K562 (cell line): ENCODE results near the gene PLXND1. TPM values are rescaled to one million over a fixed set of nuclear protein-coding genes. Genes with fewer than 3 reads are reported as not detected.
A peak's percentile ranks its signal among the peaks of the same experiment; 100 is the strongest.

Experiments used
- HIVEP1 ChIP-seq: fragments of 250-450 bp; sonication (Bioruptor Pico); IDR thresholded peaks from 2 replicates; pipeline ENCODE4 v1.4.0; 2020; ENCODE audit warnings: mild to moderate bottlenecking
- RAD21 ChIP-seq, 2 experiments: fragments of 250-450 bp in 1 of 2; fragments of 450-650 bp in 1 of 2; sonication (Bioruptor Pico) in 1 of 2; formaldehyde crosslinking in 1 of 2; IDR thresholded peaks in 1 of 2; conservative IDR thresholded peaks in 1 of 2; 2 replicates each; pipeline versions ENCODE4 v1.4.0 to v1.8.0; 2020 to 2022; ENCODE audit warnings: mild to moderate bottlenecking in 2 of 2, moderate library complexity in 1 of 2
- SAP30 ChIP-seq: fragments of 200-600 bp; sonication (generic); IDR thresholded peaks from 2 replicates; pipeline ENCODE4 v1.6.1; 2012; ENCODE audit warnings: borderline replicate concordance, low read depth, mild to moderate bottlenecking, moderate library complexity, low read length, control low read depth, inconsistent platforms; ENCODE audit not compliant: insufficient read depth, poor library complexity, severe bottlenecking
- YY1 ChIP-seq, 3 experiments: IDR thresholded peaks; 2 replicates each; pipeline ENCODE4 v1.6.1; 2011; ENCODE audit warnings: low read length in 2 of 3, mild to moderate bottlenecking in 2 of 3, moderate library complexity in 2 of 3, borderline replicate concordance in 1 of 3, control low read depth in 1 of 3, low read depth in 1 of 3; ENCODE audit not compliant: insufficient read depth in 3 of 3, insufficient replicate concordance in 2 of 3, control insufficient read depth in 1 of 3, insufficient read length in 1 of 3; ENCODE audit errors: extremely low read depth in 1 of 3
- ZNF232 ChIP-seq: sonication (generic); formaldehyde crosslinking; IDR thresholded peaks from 2 replicates; pipeline ENCODE4 v1.8.0; 2022; ENCODE audit warnings: mild to moderate bottlenecking, missing genetic modification reagents
- ZNF24 ChIP-seq: fragments of 450-650 bp; IDR thresholded peaks from 2 replicates; pipeline ENCODE4 v1.6.1; 2016
- ZNF57 ChIP-seq: fragments of 450-650 bp; formaldehyde crosslinking; IDR thresholded peaks from 2 replicates; pipeline ENCODE4 v1.4.0; 2020; ENCODE audit warnings: mild to moderate bottlenecking, moderate library complexity
- ZNF766 ChIP-seq: fragments of 200-800 bp; sonication (Bioruptor generic); conservative IDR thresholded peaks from 2 replicates; pipeline ENCODE4 v1.6.1; 2016; ENCODE audit warnings: missing genetic modification characterization, missing compliant biosample characterization
- polyA plus RNA-seq, 8 experiments: library from polyadenylated mRNA; depleted of rRNA in 4 of 8; stranded (reverse) in 5 of 8; unstranded in 3 of 8; fragments of >200 nt; fragmentation: Nextera tagmentation in 2 of 8; fragmentation: Illumina TruSeq in 1 of 8; extraction: Ambion mirVana in 2 of 8; extraction: Trizol in 1 of 8; gene quantifications; 2 replicates each; pipeline versions ENCODE4 v1.2.1 to v1.2.3, GENCODE V29; 2011 to 2014; ENCODE audit warnings: inconsistent platforms in 1 of 8, missing spikeins in 1 of 8
- total RNA-seq, 7 experiments: library from RNA; depleted of rRNA in 6 of 7; stranded (reverse); fragments of >200 nt in 6 of 7; fragmentation: Illumina TruSeq in 2 of 7; extraction: Trizol in 2 of 7; gene quantifications; 2 replicates each; pipeline versions ENCODE4 v1.2.1 to v1.2.3, GENCODE V29; 2011 to 2021; ENCODE audit warnings: low replicate concordance in 1 of 7
- TF ChIP-seq, protein P1 (sequence below), 2 experiments: fragments of 450-650 bp; IDR thresholded peaks; 2 replicates each; pipeline ENCODE4 v1.6.1; 2018; ENCODE audit warnings: mild to moderate bottlenecking in 2 of 2, low read depth in 1 of 2; ENCODE audit not compliant: partially characterized antibody in 2 of 2
- TF ChIP-seq, protein P2 (sequence below): fragments of 250-450 bp; sonication (Bioruptor Pico); IDR thresholded peaks from 2 replicates; pipeline ENCODE4 v1.5.0; 2021
- TF ChIP-seq, protein P3 (sequence below): IDR thresholded peaks from 2 replicates; pipeline ENCODE4 v1.6.1; 2014; ENCODE audit warnings: antibody characterized with exemption
- TF ChIP-seq, protein P4 (sequence below), 2 experiments: fragments of 450-650 bp in 1 of 2; sonication (generic) in 1 of 2; formaldehyde crosslinking in 1 of 2; IDR thresholded peaks in 1 of 2; conservative IDR thresholded peaks in 1 of 2; 2 replicates each; pipeline versions ENCODE4 v1.6.1 to v1.8.1; 2016 to 2023; ENCODE audit warnings: mild to moderate bottlenecking in 2 of 2, moderate library complexity in 2 of 2, inconsistent platforms in 1 of 2, missing genetic modification reagents in 1 of 2

The PLXND1 gene
- total and polyA plus RNA-seq, 9 of the 15 experiments (the other 6 are each of a cell fraction or from before 2014, with no cell fraction given): 0.34 to 28.8 (median 14.0) TPM

DNA sequence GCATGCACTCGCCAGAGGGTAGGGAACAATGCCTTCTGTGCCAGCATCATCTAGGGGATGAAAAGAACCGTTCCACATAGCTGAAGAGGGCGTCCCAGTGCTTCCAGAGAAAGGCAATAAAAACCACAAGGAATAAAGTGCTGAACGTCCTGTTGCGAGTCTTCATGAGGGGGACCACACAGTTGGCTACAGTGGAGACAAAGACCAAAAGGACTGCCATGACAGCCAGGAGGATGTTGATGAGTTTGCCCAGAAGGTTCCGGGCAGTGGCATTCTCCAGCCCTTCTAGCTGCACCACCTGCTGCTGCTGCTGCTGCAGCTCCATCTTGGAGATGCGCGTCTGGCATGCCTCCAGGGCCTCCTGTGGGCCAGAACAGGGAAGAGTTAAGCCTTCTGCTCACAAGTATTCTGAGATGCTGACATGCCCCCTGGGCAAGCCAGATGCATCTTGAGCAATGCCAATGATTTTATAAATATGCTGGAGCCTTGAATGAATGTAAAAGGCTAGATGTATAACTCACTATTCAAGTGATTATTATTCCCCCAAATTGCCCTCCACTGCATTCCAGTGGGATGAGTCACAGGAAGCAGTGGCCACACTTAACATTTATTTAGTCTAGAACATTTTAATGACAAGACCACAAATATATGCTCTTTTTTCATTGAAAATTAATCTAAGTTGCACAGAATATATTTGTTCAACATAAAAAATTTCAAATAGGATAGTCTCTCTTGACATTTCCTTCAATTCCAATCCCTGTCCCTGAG lies 45.1 kb upstream of the PLXND1 start (continued):
- TF ChIP-seq SAP30 (no peak), HIVEP1 (CRISPR knock-in tag) (no peak), RAD21 (CRISPR knock-in tag; conservative IDR thresholded peaks at IDR 0.05 in 1 of 2, IDR thresholded peaks at IDR 0.05 in 1 of 2) (peak in 1 of 2 experiments; percentile 21; a peak in 1 of 4 replicates), ZNF232 (CRISPR knock-in tag) (no peak), ZNF57 (CRISPR knock-in tag) (no peak), YY1 (IDR thresholded peaks at IDR 0.05; ENCODE audit: borderline replicate concordance in 1 of 3, control insufficient read depth in 1 of 3, extremely low read depth in 1 of 3, insufficient read depth in 3 of 3, insufficient read length in 1 of 3, insufficient replicate concordance in 2 of 3, low read depth in 1 of 3, low read length in 2 of 3) (no peak), ZNF24 (no peak), ZNF766 (no peak)
- TF ChIP-seq, protein P1, sequence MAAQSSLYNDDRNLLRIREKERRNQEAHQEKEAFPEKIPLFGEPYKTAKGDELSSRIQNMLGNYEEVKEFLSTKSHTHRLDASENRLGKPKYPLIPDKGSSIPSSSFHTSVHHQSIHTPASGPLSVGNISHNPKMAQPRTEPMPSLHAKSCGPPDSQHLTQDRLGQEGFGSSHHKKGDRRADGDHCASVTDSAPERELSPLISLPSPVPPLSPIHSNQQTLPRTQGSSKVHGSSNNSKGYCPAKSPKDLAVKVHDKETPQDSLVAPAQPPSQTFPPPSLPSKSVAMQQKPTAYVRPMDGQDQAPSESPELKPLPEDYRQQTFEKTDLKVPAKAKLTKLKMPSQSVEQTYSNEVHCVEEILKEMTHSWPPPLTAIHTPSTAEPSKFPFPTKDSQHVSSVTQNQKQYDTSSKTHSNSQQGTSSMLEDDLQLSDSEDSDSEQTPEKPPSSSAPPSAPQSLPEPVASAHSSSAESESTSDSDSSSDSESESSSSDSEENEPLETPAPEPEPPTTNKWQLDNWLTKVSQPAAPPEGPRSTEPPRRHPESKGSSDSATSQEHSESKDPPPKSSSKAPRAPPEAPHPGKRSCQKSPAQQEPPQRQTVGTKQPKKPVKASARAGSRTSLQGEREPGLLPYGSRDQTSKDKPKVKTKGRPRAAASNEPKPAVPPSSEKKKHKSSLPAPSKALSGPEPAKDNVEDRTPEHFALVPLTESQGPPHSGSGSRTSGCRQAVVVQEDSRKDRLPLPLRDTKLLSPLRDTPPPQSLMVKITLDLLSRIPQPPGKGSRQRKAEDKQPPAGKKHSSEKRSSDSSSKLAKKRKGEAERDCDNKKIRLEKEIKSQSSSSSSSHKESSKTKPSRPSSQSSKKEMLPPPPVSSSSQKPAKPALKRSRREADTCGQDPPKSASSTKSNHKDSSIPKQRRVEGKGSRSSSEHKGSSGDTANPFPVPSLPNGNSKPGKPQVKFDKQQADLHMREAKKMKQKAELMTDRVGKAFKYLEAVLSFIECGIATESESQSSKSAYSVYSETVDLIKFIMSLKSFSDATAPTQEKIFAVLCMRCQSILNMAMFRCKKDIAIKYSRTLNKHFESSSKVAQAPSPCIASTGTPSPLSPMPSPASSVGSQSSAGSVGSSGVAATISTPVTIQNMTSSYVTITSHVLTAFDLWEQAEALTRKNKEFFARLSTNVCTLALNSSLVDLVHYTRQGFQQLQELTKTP (IDR thresholded peaks at IDR 0.05; ENCODE audit: low read depth in 1 of 2, partially characterized antibody in 2 of 2): no peak
- TF ChIP-seq, protein P2, sequence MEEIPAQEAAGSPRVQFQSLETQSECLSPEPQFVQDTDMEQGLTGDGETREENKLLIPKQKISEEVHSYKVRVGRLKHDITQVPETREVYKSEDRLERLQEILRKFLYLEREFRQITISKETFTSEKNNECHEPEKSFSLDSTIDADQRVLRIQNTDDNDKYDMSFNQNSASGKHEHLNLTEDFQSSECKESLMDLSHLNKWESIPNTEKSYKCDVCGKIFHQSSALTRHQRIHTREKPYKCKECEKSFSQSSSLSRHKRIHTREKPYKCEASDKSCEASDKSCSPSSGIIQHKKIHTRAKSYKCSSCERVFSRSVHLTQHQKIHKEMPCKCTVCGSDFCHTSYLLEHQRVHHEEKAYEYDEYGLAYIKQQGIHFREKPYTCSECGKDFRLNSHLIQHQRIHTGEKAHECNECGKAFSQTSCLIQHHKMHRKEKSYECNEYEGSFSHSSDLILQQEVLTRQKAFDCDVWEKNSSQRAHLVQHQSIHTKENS (CRISPR knock-in tag): no peak
- TF ChIP-seq, protein P3, sequence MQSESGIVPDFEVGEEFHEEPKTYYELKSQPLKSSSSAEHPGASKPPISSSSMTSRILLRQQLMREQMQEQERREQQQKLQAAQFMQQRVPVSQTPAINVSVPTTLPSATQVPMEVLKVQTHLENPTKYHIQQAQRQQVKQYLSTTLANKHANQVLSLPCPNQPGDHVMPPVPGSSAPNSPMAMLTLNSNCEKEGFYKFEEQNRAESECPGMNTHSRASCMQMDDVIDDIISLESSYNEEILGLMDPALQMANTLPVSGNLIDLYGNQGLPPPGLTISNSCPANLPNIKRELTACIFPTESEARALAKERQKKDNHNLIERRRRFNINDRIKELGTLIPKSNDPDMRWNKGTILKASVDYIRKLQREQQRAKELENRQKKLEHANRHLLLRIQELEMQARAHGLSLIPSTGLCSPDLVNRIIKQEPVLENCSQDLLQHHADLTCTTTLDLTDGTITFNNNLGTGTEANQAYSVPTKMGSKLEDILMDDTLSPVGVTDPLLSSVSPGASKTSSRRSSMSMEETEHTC: no peak
- TF ChIP-seq, protein P4, sequence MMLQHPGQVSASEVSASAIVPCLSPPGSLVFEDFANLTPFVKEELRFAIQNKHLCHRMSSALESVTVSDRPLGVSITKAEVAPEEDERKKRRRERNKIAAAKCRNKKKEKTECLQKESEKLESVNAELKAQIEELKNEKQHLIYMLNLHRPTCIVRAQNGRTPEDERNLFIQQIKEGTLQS (IDR thresholded peaks at IDR 0.05): peak; percentile 34; the same call in 1 of the 2 replicates
- TF ChIP-seq, protein P4 (CRISPR knock-in tag; conservative IDR thresholded peaks at IDR 0.05): no peak
